Choroid plexus epithelial cell (primary cell): ENCODE measurements around the gene CA5A.
"Not testable (repeated sequence)": the region's sequence is repeated elsewhere in the genome, so short reads cannot be mapped to it uniquely, and the experiment has no call there.

Experiments
- DNase-seq: peaks from one replicate; pipeline ENCODE4 v3.0.0-alpha.2; 2010; ENCODE audit warnings: low read depth
- H3K4me3 ChIP-seq: 2 replicates; pipeline ENCODE4 v1.5.1; 2011; ENCODE audit warnings: low read depth, mild to moderate bottlenecking, control low read depth, low read length, moderate library complexity
- CTCF ChIP-seq: conservative IDR thresholded peaks from 2 replicates; pipeline ENCODE4 v1.5.1; 2011; ENCODE audit warnings: low read depth, mild to moderate bottlenecking, control low read depth, inconsistent platforms, low read length, moderate library complexity

The CA5A gene

GRCh38 chr16:87946596-87947347 is 10.4 kb upstream of the CA5A start:
- TF ChIP-seq CTCF: no peak
- no peak overlapping the region for H3K4me3 ChIP-seq
- no peak for DNase-seq

GRCh38 chr16:87945351-87946042 is 9.2 kb upstream of the CA5A start:
- no peak for TF ChIP-seq CTCF
- peak overlapping the region; percentile 36 for H3K4me3 ChIP-seq
- peak; percentile 86 for DNase-seq

GRCh38 chr16:87942680-87943079 is 6.4 kb upstream of the CA5A start:
- no peak for DNase-seq
- TF ChIP-seq CTCF: no peak
- no peak overlapping the region for H3K4me3 ChIP-seq

GRCh38 chr16:87939562-87940423 is 3.5 kb upstream of the CA5A start:
- DNase-seq: no peak
- H3K4me3 ChIP-seq: no peak overlapping the region
- TF ChIP-seq CTCF: no peak

GRCh38 chr16:87938412-87938949 is 2.2 kb upstream of the CA5A start:
- DNase-seq: no peak
- no peak overlapping the region for H3K4me3 ChIP-seq
- no peak for TF ChIP-seq CTCF

GRCh38 chr16:87937231-87937542 is 858 bp upstream of the CA5A start:
- not testable (repeated sequence) for DNase-seq, H3K4me3 ChIP-seq

- DNase-seq, H3K4me3 ChIP-seq: not testable (repeated sequence)
These were observed 334 bp downstream of the CA5A start for GRCh38 chr16:87936016-87936374.

GRCh38 chr16:87934752-87935425 is 1.4 kb downstream of the CA5A start:
- not testable (repeated sequence) for DNase-seq, H3K4me3 ChIP-seq
